Thymus (tissue), 11 donors: ENCODE results near the gene EIF4E1B. TPM values are rescaled to one million over a fixed set of nuclear protein-coding genes. Genes with fewer than 3 reads are reported as not detected.

ENCODE experiments used
- DNase-seq, 9 donors: peaks; one replicate each; pipeline ENCODE4 v3.0.0-alpha.2; 2013; ENCODE audit warnings: low spot score in 9 of 9, low read depth in 6 of 9, missing footprints in 1 of 9
- H3K27ac ChIP-seq, 2 donors: one replicate each; pipeline ENCODE4 v1.5.1; 2013; ENCODE audit warnings: control low read depth in 1 of 2, low read depth in 1 of 2, low read length in 1 of 2, mild to moderate bottlenecking in 1 of 2, moderate library complexity in 1 of 2
- H3K27me3 ChIP-seq, 2 donors: one replicate each; pipeline ENCODE4 v1.5.1; 2013; ENCODE audit warnings: low read length in 1 of 2; ENCODE audit not compliant: control insufficient read depth in 2 of 2, insufficient read depth in 1 of 2
- H3K36me3 ChIP-seq, 2 donors: one replicate each; pipeline ENCODE4 v1.5.1; 2013; ENCODE audit warnings: low read length in 1 of 2, mild to moderate bottlenecking in 1 of 2, moderate library complexity in 1 of 2; ENCODE audit not compliant: control insufficient read depth in 2 of 2, insufficient read depth in 2 of 2
- H3K4me1 ChIP-seq, 2 donors: one replicate each; pipeline ENCODE4 v1.5.1; 2013; ENCODE audit warnings: low read length in 2 of 2; ENCODE audit not compliant: control insufficient read depth in 2 of 2, insufficient read depth in 2 of 2
- H3K4me3 ChIP-seq, 2 donors: one replicate each; pipeline ENCODE4 v1.5.1; 2013; ENCODE audit warnings: low read length in 2 of 2, control low read depth in 1 of 2, mild to moderate bottlenecking in 1 of 2
- H3K9me3 ChIP-seq, 2 donors: one replicate each; pipeline ENCODE4 v1.5.1; 2013; ENCODE audit warnings: low read length in 1 of 2, mild to moderate bottlenecking in 1 of 2; ENCODE audit not compliant: control insufficient read depth in 2 of 2, insufficient read depth in 1 of 2
- WGBS: extraction: QIAGEN DNeasy Blood & Tissue Kit; methylation state at CpG from one replicate; pipeline ENCODE4 v1.1.7; 2013; 5-methylcytosine and 5-hydroxymethylcytosine counted together
- polyA plus RNA-seq: library from polyadenylated mRNA; stranded (reverse); fragments of 200-250 nt; gene quantifications from one replicate; pipeline ENCODE4 v1.2.3, GENCODE V29; 2013
- total RNA-seq: library from RNA; stranded (reverse); fragments of 120-200 nt; gene quantifications from one replicate; pipeline ENCODE4 v1.2.4, GENCODE V29; 2013
- donor health status: healthy.

EIF4E1B gene
- total and polyA plus RNA-seq, 2 donors, result 0.05 TPM

DNA sequence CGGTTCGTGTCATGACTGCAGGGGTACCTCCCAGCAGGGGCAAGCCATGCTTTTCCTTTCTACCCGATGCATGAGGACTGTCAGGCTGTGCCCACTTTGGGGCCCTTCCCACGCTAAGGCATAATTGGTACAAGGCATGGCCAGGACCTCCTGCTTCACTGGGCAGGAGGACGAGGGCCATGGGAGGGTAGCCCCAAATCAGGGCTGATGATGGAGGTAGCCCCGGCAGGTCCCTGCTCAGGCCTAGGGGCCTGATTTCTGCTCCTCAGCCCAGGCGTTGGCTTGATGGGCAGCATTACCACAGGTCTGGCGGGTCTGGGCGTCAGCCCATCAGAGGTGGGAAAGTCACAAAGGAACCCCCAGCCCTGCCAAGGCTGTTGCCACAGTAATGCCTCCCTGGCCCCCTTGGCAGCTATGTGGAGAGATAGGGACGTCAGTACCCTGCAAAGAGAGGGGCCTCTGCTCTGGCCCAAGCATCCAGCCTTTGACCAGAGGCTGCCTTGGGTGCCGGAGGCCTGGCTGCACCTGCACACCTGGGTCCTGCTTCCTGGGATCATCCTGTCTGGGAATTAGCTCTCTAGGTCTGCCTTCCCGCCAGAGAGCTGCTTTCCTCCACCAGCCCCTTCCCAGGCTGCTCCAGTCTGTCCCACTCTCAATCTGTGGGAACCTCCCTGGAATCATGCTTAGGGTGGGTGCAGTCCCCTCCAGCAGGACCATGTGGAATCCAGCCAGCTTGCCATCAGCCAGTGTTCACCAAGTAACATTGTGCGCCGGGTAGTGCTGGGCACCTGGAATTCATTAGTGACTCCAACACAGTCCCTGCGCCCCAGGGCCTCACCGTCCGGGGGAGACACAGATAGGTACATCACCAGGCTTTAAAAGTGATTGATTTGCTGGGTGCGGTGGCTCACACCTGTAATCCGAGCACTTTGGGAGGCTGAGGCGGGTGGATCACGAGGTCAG, 32.2 kb downstream of the EIF4E1B start:
- peaks cover 0 to 7% of the 10 kb centered on the region in 2 donors for H3K9me3 ChIP-seq
- peaks cover 2 to 38% of the 10 kb centered on the region in 2 donors for H3K27me3 ChIP-seq
- DNase-seq, result no peak
- no peak overlapping the region for H3K4me3 ChIP-seq
- 94% methylated on average over 21 of the region's 21 CpGs for WGBS
- no peaks in the 10 kb centered on the region for H3K36me3 ChIP-seq
- peaks cover 9 to 19% of the 10 kb centered on the region in 2 donors for H3K4me1 ChIP-seq
- no peak overlapping the region for H3K27ac ChIP-seq

DNA sequence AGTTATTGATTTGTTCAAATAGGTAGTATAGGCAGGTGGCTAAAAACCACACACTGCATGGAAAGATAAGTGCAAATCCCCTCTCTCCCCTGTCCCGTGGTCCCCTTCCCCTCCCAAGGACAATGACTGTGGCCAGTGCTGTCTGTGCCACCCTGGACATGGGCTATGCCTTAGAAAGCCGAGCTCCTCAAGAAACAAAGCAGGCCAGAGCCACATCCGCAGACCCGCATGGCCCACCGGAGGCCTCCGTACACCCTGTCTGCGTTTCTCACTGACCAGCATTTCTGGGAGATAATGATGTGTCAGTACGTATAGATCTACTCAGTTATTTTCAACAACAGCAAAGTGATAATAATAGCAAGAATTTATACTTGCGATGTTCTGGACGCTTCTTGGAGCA, 33.1 kb downstream of the EIF4E1B start:
- H3K27ac ChIP-seq, result no peak overlapping the region
- peaks cover 0 to 3% of the 10 kb centered on the region in 2 donors for H3K9me3 ChIP-seq
- peaks cover 4 to 14% of the 10 kb centered on the region in 2 donors for H3K4me1 ChIP-seq
- H3K36me3 ChIP-seq, result no peaks in the 10 kb centered on the region
- WGBS, result 93% methylated on average over 10 of the region's 10 CpGs
- no peak overlapping the region for H3K4me3 ChIP-seq
- H3K27me3 ChIP-seq, result peaks cover 2 to 45% of the 10 kb centered on the region in 2 donors
- DNase-seq, result no peak

DNA sequence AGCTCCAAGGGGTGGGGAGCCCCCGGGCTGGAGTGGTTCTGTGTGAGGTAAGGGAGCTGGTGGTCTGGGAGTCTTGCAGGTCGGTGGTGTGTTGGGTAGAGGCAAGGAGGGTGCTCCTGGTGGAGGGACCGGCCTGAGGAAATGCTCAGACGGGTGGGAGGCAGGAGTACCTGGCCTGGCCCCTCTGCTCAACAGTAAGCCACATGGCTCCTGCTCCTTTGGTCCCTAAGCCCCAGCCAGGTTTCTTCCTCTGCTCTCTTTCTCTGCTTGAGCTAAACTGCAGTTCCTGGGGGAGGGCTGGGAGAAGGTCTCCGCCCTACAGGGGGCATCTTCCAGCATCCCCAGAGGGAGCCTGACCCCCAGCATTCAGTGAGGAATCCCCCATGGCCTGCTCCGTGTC, 34.0 kb downstream of the EIF4E1B start:
- peaks cover 0 to 5% of the 10 kb centered on the region in 2 donors for H3K4me1 ChIP-seq
- H3K4me3 ChIP-seq, result no peak overlapping the region
- peaks cover 0 to 3% of the 10 kb centered on the region in 2 donors for H3K9me3 ChIP-seq
- no peaks in the 10 kb centered on the region for H3K36me3 ChIP-seq
- H3K27ac ChIP-seq, result no peak overlapping the region
- 46% methylated on average over 6 of the region's 6 CpGs for WGBS
- peaks cover 2 to 51% of the 10 kb centered on the region in 2 donors for H3K27me3 ChIP-seq
- DNase-seq, result no peak

DNA sequence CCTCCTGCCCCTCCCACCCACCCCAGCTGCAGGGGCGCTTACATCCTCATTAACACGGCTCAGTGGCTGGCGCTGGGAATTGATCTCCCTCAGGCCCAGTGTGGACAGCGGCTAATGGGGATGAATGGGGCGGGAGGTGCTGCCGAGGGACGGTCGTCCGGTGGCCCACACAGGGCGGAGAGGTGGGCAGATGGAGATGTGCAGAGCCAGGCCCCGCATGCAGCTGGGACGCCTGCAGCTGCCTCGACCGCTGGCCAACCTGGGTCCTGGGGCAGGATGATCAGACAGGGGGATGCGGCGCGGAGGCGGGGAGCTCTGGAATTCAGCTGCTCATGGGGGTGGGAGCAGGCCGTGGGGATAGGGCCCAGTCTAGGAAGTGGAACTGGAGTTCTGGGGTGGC, 34.4 kb downstream of the EIF4E1B start:
- no peak overlapping the region for H3K27ac ChIP-seq
- no peak for DNase-seq
- H3K36me3 ChIP-seq, result no peaks in the 10 kb centered on the region
- 45% methylated on average over 19 of the region's 19 CpGs for WGBS
- H3K9me3 ChIP-seq, result peaks cover 0 to 3% of the 10 kb centered on the region in 2 donors
- no peak overlapping the region for H3K4me3 ChIP-seq
- H3K4me1 ChIP-seq, result peaks cover 0 to 5% of the 10 kb centered on the region in 2 donors
- peaks cover 2 to 52% of the 10 kb centered on the region in 2 donors for H3K27me3 ChIP-seq

DNA sequence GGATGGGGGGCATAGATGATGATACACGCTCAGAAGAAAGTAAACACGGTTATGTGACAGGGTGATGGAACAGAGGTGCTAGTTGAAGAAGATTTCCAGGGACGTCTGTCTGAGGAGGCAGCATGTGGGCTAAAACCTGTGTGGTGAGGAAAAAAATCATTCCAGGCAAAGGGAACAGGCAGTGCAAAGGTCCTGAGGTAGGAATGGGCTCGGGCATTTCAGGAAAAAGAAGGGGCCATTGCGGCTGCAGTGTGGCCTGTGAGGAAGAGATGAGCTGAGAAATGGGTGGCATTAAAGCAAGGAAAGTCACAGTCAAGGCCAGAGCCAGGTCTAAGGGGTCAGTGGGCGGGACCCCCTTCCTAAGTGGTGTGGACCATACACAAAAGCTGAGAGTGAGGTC, 35.0 kb downstream of the EIF4E1B start:
- no peaks in the 10 kb centered on the region for H3K36me3 ChIP-seq
- no peak for DNase-seq
- peaks cover 2 to 59% of the 10 kb centered on the region in 2 donors for H3K27me3 ChIP-seq
- no peak overlapping the region for H3K4me3 ChIP-seq
- peaks cover 0 to 2% of the 10 kb centered on the region in 2 donors for H3K4me1 ChIP-seq
- 91% methylated on average over 6 of the region's 6 CpGs for WGBS
- H3K27ac ChIP-seq, result no peak overlapping the region
- H3K9me3 ChIP-seq, result peaks cover 0 to 3% of the 10 kb centered on the region in 2 donors

DNA sequence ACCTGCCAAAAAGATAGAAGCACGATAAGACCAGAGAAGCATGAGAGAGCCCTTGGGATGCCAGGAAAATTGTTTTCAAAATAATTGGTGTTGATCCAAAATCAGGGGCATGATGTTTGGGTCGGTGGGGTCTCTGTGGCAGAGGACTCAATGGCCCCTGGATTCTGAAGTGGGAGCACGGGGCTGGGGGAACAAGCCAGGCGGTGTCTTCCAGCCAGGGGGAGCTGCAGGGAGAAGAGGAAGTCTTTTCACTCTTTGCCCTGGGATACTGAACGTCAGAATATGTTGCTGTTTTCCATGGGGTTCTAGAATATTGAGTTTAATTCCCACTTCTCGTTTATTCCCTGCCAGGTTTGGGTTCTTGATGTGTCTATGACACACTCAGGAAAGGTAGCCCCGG, 37.2 kb downstream of the EIF4E1B start:
- H3K9me3 ChIP-seq, result peaks cover 0 to 3% of the 10 kb centered on the region in 2 donors
- H3K4me1 ChIP-seq, result no peaks in the 10 kb centered on the region
- H3K27me3 ChIP-seq, result peaks cover 2 to 68% of the 10 kb centered on the region in 2 donors
- H3K27ac ChIP-seq, result no peak overlapping the region
- WGBS, result 76% methylated on average over 7 of the region's 7 CpGs
- no peak overlapping the region for H3K4me3 ChIP-seq
- no peaks in the 10 kb centered on the region for H3K36me3 ChIP-seq
- DNase-seq, result no peak

DNA sequence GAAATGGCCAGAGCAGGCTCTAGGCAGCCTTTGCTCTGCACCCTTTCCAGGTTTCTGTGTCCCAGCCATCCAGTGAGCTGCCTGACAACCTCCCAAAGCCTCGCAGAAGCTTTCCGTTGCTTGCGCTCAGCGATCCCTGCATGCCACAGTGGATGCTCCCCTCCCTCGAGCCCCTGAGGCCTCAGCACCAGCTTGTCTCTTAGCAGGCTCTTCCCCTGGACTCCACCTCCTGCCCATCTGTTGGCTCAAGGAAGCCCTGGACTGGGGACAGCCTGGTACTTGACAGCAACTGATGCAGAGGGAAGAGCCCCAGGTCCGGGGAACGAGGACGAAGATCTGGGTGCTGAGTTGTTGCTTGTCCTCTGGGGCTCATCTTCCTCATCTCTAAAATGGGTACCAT, 40.0 kb downstream of the EIF4E1B start:
- no peaks in the 10 kb centered on the region for H3K36me3 ChIP-seq
- H3K4me3 ChIP-seq, result no peak overlapping the region
- H3K4me1 ChIP-seq, result no peaks in the 10 kb centered on the region
- no peak overlapping the region for H3K27ac ChIP-seq
- no peak for DNase-seq
- H3K27me3 ChIP-seq, result peaks cover 0 to 52% of the 10 kb centered on the region in 2 donors
- 83% methylated on average over 8 of the region's 8 CpGs for WGBS
- H3K9me3 ChIP-seq, result no peaks in the 10 kb centered on the region

DNA sequence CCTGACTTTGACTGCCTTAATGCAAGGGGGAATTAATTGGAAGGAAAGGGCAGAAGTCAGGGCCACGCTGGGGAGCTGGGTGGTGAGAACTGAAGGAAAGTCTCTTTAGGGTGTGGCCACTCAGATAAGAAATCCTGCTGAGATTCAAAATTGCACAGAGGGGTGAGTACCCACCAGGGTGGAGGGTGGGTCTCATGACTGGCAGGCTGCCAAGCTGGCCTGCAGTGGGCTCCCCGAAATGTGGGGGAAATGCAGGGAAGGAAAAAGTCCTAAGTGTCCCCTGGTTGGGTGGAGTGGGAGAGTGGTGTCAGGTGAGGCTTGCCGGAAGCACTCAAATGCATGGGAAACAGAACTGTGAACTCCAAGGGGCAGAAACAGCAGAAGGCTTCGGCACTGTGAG, 40.9 kb downstream of the EIF4E1B start:
- no peak for DNase-seq
- Histone ChIP-seq H3K36me3 (no peaks in the 10 kb centered on the region), H3K4me1 (no peaks in the 10 kb centered on the region), H3K27me3 (peaks cover 0 to 48% of the 10 kb centered on the region in 2 donors), H3K9me3 (no peaks in the 10 kb centered on the region), H3K27ac (no peak overlapping the region), H3K4me3 (no peak overlapping the region)
- 84% methylated on average over 4 of the region's 4 CpGs for WGBS

DNA sequence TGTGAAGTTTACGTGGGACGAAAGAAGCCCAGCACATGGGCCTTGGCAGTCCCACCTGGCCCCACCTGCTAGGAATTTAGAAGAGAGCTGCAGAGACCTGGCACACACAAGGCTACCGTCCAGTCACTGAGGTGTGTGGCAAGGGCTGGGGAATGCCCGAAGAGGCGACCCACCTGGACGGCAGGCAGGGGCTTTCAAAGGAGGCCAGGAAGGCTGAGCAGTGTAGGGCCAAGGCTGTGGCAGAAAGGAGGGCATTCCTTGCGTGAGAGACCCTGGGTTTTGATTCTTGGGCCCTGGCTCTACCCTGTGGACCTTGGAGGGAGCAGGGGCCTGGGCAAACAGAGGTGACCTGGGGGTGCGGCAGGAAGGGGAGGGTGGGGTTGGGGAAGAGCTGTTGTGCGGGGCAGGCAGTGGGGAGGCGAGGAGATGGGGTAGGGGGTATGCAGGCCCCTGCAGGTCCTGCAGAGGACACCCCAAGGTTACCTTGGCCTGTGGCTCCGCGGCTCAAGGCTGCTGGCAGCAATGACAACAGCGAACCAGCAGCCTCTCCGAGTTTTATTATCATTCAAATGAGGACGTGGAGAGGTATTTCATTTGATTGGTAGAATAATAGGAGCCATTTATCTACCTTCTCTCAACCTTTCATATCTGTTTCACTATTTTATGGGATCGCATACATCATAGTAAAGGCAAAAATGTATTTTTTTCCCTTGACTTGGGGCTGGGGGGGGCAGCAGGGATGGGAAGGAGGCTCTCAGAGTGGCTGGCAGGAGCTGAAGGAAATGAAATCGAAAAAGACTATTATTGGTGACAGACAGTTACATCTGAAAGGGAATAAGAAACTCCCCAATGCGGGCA, 41.6 kb downstream of the EIF4E1B start:
- Histone ChIP-seq H3K27ac (no peak overlapping the region), H3K36me3 (no peaks in the 10 kb centered on the region), H3K9me3 (no peaks in the 10 kb centered on the region), H3K4me1 (no peaks in the 10 kb centered on the region), H3K4me3 (no peak overlapping the region), H3K27me3 (peaks cover 0 to 53% of the 10 kb centered on the region in 2 donors)
- WGBS, result 69% methylated on average over 18 of the region's 18 CpGs
- no peak for DNase-seq
